Caki2 (cell line): ENCODE data around the gene FOXJ1. TPM values are rescaled to one million over a fixed set of nuclear protein-coding genes. Genes with fewer than 3 reads are reported as not detected.

Experiments
- DNase-seq: peaks from one replicate; pipeline ENCODE4 v3.0.0-alpha.2; 2015; ENCODE audit warnings: low read depth
- in situ Hi-C: cut with HindIII; loops from 2 replicates; pipeline ENCODE4 v1.10.0; 2016; ENCODE audit warnings: low sequenced_read_pairs, low pct_unique_long_range_greater_than_20kb, mixed read lengths
- total RNA-seq: library from RNA; depleted of rRNA; stranded (reverse); fragments of >200 nt; shearing (Covaris generic); gene quantifications from 2 replicates; pipeline ENCODE4 v1.2.3, GENCODE V29; 2014; ENCODE audit warnings: low replicate concordance

The FOXJ1 gene
- total RNA-seq, 1 experiment from 2014 or later = not detected

DNA sequence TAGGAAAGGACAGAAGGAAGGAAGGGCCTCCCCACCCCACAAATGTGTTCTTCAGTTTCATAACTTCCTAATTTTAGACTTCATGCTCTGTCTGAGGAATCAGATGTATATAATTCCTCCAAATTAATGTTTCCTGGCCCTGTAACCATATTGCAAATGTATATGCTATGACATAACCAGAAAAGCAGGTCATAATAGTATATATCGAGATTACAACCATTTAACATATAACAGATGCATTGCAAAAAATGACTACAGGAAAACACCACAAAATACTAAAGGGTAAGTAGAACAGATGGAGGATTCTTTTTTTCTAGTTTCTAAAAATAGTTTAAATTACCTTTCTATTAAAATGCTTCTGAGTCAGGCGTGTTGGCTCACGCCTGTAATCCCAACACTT is 34.3 kb downstream of the FOXJ1 start:
- in situ Hi-C loops = no loop called here
- no peak for DNase-seq

- in situ Hi-C loops = no loop called here
- DNase-seq = no peak
Measured at GRCh38 chr17:76104896-76105231, 36.2 kb downstream of the FOXJ1 start.

- DNase-seq = no peak
- in situ Hi-C loops = no loop called here
Measured at GRCh38 chr17:76104140-76104895, 36.7 kb downstream of the FOXJ1 start.

DNA sequence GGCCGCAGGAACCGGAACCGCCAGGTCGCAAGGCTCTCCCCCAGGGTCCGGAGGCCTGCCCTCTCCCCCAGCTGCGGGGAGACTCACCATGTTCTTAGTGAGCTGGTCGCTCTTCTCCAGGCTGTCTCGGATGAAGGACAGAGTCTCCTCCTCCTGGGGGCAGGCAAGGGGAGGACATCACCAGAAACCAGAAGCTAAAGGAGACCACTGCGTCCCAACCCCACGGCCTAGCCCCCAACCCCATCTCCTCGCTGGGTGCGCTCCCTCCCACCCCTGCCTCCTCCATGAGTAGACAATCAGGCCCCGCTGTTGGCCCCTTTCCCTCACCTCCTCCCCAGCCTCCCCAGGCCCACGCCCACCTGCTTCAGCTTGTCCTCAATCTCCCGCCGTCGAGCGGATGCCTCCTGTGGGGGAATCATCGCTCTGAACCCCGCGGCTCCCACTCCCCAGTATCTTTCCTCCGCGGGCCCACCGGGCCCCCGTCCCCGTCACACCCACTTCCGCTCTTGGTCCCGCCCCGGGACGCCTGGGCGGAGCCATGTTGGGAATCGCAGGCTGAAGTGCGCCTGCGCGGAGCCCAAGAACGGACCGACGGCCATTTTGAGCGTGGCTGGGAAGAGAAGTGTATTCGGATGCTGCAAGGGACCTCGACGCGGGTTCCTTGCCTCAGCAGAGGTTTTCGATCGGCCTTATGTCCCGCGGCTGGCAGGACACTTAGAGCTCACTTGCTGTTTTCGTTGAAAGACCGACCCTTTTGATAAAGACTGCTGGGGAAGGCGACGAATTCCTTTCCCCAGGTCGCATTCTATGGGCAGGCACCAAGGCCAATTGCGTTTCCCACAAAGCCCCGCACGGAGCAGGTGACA is 37.5 kb downstream of the FOXJ1 start, which contains the start of gene EXOC7:
Gene EXOC7 (minus strand): TSS at position 514 of the 866 bp plus-strand sequence. CDS start 95 bp downstream, at position 419.
- peak; percentile 87 for DNase-seq
- in situ Hi-C loops = no loop called here

DNA sequence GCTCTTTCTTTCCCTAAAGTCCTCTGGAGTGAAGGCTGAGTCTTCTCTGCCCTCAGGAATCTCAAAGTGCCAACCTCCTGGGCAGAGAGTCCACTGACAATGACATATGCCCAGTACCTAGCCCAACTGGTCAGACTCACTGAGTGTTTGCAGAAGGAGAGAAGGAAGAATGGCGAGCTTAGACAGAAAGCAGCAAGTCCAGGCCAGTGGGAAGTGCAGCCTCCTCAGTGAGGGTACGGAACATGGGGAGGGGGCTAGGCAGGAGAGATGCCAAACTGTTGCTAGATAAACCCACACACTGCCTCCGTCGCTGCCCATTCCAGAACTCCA is 38.1 kb downstream of the FOXJ1 start:
- in situ Hi-C loops = no loop called here
- DNase-seq = no peak

DNA sequence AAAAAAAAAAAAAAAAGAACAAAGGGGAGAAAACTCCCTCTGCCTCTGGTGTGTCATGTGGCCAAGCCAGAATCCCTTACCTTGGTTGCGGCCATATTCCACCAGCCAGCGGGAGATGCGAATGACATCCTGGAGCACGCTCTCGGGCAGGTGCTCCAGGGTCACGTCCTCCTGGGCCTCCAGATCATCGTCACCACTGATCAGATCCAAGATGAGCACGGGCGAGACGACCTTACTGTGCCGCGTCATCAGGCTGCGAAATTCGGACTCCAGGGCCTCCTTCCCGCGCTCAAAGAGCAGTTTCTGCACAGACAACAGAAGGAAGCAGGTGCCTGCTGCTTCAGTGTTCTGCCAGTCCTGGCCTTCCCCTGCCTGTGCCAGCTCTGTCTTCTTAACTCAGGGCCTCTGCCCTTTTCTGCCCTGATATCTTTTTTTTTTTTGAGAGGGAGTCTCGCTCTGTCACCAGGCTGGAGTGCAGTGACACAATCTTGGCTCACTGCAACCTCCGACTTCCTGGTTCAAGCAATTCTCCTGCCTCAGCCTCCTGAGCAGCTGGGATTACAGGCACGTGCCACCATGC is 43.2 kb downstream of the FOXJ1 start:
- no peak for DNase-seq
- in situ Hi-C loops = no loop called here

GRCh38 chr17:76095943-76096342 is 45.1 kb downstream of the FOXJ1 start:
- DNase-seq = no peak
- in situ Hi-C loops = no loop called here

- in situ Hi-C loops = no loop called here
Measured at GRCh38 chr17:76094046-76094445, 47.0 kb downstream of the FOXJ1 start.

DNA sequence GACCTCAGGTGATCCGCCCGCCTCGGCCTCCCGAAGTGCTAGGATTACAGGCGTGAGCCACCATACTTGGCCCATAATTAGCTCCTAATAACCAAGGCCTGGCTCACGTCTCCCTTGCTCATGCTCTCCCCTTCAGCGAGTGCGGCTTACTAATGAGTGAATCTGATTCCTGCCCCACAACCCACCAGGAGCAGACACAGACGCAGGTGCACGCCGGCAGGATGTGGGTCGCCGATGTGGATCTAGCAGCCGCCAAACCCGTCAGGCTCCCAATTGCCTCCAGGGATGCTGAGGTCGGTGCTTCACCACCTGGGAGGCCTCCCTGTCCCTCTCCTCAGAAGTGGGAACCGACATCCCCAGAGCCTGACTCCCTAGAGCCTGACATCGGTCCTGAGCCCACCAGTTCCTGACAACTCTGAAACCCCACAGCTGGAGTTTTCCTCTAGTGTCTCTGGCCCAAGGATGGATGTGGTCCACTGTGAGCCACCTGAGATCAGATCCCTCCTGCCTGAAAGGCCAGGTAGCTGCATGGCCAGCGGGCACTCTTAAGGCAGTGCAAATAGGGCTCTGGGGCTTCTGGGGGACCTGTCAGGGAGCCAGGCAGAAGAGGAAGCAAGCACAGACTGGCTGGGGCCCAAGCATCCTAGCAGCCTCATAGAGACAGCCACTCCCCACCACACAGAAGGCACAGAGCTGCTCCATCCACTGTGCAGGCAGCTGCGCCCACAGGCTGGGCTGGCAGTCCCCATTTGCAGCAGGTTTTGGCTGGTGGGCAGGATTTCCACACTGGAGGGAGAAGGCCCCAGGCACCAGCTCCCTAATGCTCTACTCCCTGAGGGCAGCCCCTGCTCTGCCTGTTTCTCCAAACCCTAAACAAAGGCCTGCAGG is 48.3 kb downstream of the FOXJ1 start:
- DNase-seq = no peak
- in situ Hi-C loops = no loop called here

More at GRCh38 chr17:76094046-76094445, 47.0 kb downstream of the FOXJ1 start:
- no peak for DNase-seq

- in situ Hi-C loops = no loop called here
- DNase-seq = no peak
Measured at GRCh38 chr17:76091526-76092286, 49.3 kb downstream of the FOXJ1 start.

DNA sequence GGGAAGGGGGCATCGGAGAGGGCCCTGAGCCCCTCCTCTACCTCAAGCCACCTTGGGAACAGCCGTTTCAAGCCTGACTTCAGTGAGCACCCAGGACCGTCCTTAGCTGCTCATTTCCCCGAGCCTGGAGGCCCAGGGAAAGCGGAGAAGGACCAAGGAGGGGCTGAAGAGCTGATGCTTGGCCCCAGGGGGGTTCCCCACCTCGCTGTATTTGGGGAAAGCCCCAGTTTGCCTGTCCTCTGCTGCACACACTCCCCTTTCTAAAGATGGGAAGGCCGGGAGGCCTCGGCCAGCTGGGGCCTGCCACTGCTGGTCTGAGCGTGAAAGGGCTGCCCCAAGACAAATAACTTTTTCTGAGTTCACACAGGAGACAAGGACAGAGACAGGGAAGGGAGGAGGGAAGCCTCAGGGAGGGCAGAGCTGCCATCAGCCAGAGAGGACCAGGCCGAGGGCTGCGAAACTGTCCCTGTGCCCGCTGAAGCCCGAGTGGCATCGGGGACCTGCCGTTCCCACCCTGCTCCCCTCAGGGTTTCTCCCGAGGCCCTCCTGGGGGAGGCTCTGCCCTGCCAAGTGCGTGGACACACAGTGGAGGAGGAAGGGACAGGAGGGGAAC is 50.4 kb downstream of the FOXJ1 start:
- no peak for DNase-seq
- in situ Hi-C loops = no loop called here

GRCh38 chr17:76089680-76090516 is 51.1 kb downstream of the FOXJ1 start:
- in situ Hi-C loops = no loop called here
- no peak for DNase-seq

DNA sequence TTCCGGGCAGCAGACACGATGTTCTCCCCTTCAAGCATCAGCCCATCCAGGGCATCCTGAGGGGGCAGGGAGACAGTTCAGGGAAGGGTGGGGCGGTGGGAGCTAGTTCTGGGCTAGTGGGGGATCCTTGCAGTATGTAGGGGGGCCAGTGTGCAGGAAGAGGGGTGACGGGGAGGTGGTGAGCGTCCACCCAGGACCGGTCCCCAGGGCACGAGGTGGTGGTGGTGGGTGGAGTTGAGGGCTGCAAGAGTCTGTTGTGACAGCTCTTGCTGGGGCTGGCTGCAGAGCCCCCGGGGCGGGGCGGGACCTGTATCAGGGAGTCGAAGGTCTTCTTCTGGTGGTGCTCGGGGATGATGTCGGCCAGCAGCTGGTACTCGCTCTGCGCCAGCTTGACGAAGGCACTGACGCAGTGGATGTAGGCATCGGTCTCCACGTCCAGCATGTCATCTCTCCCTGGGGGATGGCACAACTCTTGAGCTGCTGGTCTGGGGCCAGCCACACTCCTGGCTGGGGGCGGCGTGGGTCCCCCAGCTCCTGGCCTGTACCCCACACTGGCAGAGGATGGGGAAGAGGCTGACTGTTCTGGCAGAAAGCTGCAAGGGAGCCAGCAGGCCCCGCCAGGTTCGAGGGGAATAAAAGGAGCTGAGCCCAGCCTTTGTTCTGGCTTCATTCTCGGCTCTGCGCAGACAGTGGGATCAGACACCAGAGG is 52.0 kb downstream of the FOXJ1 start:
- DNase-seq = no peak
- in situ Hi-C loops = no loop called here

DNA sequence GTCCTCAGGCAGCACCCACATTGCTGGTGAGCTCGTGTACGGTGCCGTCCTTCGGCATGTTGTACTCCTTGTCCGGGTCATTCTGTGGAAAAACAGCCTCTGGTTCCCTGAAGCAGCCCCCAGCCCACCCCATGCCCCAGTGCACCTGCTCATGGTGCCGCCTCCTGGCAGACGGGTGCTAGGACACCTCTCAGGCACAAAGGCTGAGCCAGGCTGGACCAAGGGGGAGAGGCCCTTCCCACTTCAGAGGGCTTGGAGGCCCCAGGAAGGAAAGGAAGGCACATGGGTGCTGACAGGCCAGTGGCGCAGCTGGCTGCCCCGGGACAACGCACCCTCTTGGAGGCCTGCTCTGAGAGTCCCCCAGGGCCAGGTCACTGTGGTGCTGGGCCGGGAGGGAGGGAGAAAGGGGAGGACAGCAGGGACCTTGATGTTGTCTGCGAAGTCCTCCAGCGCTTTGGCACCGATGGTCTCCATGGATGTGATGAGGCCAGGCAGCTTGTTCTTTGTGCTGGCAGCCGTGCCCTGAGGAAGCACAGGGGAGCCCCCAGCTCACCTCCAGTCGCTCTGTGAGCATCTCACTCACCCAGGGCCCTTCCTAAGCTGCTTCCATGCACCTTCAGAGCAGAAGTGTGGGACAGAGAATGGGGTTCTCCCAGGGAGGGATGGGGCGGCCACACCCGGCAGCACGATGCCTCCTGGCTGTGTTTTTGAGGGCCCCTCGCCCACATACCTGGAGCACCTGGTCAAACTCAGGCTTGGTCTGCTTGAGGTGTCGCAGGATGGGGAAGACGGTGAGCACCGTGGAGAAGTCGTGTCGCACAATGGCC is 52.8 kb downstream of the FOXJ1 start:
- DNase-seq = no peak
- in situ Hi-C loops = no loop called here

- in situ Hi-C loops = no loop called here
Measured at GRCh38 chr17:76087531-76087930, 53.5 kb downstream of the FOXJ1 start.

More at GRCh38 chr17:76087531-76087930, 53.5 kb downstream of the FOXJ1 start:
- no peak for DNase-seq
